Fibroblast of lung (primary cell): Measurements from ENCODE around the gene JAZF1. TPM values are rescaled to one million over a fixed set of nuclear protein-coding genes. Genes with fewer than 3 reads are reported as not detected.

ENCODE experiments used
- DNase-seq, 2 donors: peaks; one replicate each; pipeline versions ENCODE4 v3.0.0 to v3.0.0-alpha.2; 2010; ENCODE audit warnings: low read depth in 2 of 2
- H2AFZ ChIP-seq: 2 replicates; pipeline ENCODE4 v1.5.1; 2012; ENCODE audit warnings: low read length, control low read depth, inconsistent platforms
- H3K27ac ChIP-seq: 2 replicates; pipeline ENCODE4 v1.5.1; 2011; ENCODE audit warnings: low read length, control low read depth; ENCODE audit not compliant: insufficient read depth
- H3K27me3 ChIP-seq: 2 replicates; pipeline ENCODE4 v1.5.1; 2011; ENCODE audit warnings: mild to moderate bottlenecking, low read length; ENCODE audit not compliant: control insufficient read depth, insufficient read depth
- H3K36me3 ChIP-seq: 2 replicates; pipeline ENCODE4 v1.5.1; 2011; ENCODE audit warnings: low read length; ENCODE audit not compliant: control insufficient read depth, insufficient read depth
- H3K4me1 ChIP-seq: 2 replicates; pipeline ENCODE4 v1.5.1; 2011; ENCODE audit warnings: low read length; ENCODE audit not compliant: control insufficient read depth, insufficient read depth; ENCODE audit errors: extremely low read depth
- H3K4me2 ChIP-seq: 2 replicates; pipeline ENCODE4 v1.5.1; 2011; ENCODE audit warnings: low read length, control low read depth; ENCODE audit not compliant: insufficient read depth; ENCODE audit errors: extremely low read depth
- H3K4me3 ChIP-seq, 4 experiments: fragments of 200-600 bp in 1 of 4; sonication (generic) in 1 of 4; replicated peaks in 1 of 4; 2 replicates each; pipeline ENCODE4 v1.5.1; 2011 to 2016; ENCODE audit warnings: low read length in 4 of 4, low read depth in 3 of 4, mild to moderate bottlenecking in 3 of 4, control low read depth in 2 of 4, inconsistent platforms in 1 of 4, mixed read lengths in 1 of 4; ENCODE audit not compliant: insufficient read depth in 1 of 4; ENCODE audit errors: control extremely low read depth in 1 of 4
- H3K79me2 ChIP-seq: 2 replicates; pipeline ENCODE4 v1.5.1; 2012; ENCODE audit warnings: mild to moderate bottlenecking, low read length, inconsistent platforms; ENCODE audit not compliant: control insufficient read depth, insufficient read depth
- H3K9ac ChIP-seq: 2 replicates; pipeline ENCODE4 v1.5.1; 2011; ENCODE audit warnings: mild to moderate bottlenecking, low read length, control low read depth; ENCODE audit not compliant: insufficient read depth
- H3K9me3 ChIP-seq: 2 replicates; pipeline ENCODE4 v1.5.1; 2012; ENCODE audit warnings: low read depth, low read length; ENCODE audit not compliant: control insufficient read depth, insufficient read depth
- H4K20me1 ChIP-seq: 2 replicates; pipeline ENCODE4 v1.5.1; 2011; ENCODE audit warnings: low read length; ENCODE audit not compliant: control insufficient read depth, insufficient read depth; ENCODE audit errors: extremely low read depth
- CTCF ChIP-seq, 2 donors: IDR thresholded peaks in 1 of 2; conservative IDR thresholded peaks in 1 of 2; 1 replicate in 1 of 2; 2 replicates in 1 of 2; pipeline ENCODE4 v1.5.1; 2011 to 2012; ENCODE audit warnings: low read length in 2 of 2, control low read depth in 1 of 2, inconsistent platforms in 1 of 2, low read depth in 1 of 2, mild to moderate bottlenecking in 1 of 2
- EZH2 ChIP-seq: IDR thresholded peaks from 2 replicates; pipeline ENCODE4 v1.5.1; 2012; ENCODE audit warnings: low read length, control low read depth, mild to moderate bottlenecking; ENCODE audit errors: missing control alignments
- polyA plus RNA-seq, 2 donors: library from polyadenylated mRNA; depleted of rRNA in 1 of 2; stranded (reverse) in 1 of 2; unstranded in 1 of 2; fragments of >200 nt; gene quantifications; 2 replicates each; pipeline ENCODE4 v1.2.1, GENCODE V29; 2011 to 2012; ENCODE audit warnings: missing spikeins in 1 of 2
- total RNA-seq: library from RNA; depleted of rRNA; stranded (reverse); fragments of >200 nt; gene quantifications from 2 replicates; pipeline ENCODE4 v1.2.1, GENCODE V29; 2014

JAZF1 gene
- total and polyA plus RNA-seq, 2 donors (not counting 1 experiment from before 2014, with no cell fraction given) = 9.1 to 9.3 TPM

- Histone ChIP-seq H3K9ac (no peak overlapping the region), H3K4me3 (no peak overlapping the region), H3K36me3 (no peaks in the 10 kb centered on the region), H4K20me1 (no peaks in the 10 kb centered on the region), H3K27ac (no peak overlapping the region), H3K27me3 (no peaks in the 10 kb centered on the region), H3K4me1 (peaks cover 2% of the 10 kb centered on the region), H3K4me2 (no peak overlapping the region), H2AFZ (no peak overlapping the region), H3K9me3 (no peaks in the 10 kb centered on the region), H3K79me2 (no peaks in the 10 kb centered on the region)
- no peak for DNase-seq
- TF ChIP-seq EZH2 (no peak), CTCF (conservative IDR thresholded peaks at IDR 0.05 in 1 of 2, IDR thresholded peaks at IDR 0.05 in 1 of 2; ENCODE audit: low read depth in 1 of 2, low read length in 2 of 2) (no peak)
Observed at GRCh38 chr7:28124413-28124812, 56.2 kb downstream of the JAZF1 start.

DNA sequence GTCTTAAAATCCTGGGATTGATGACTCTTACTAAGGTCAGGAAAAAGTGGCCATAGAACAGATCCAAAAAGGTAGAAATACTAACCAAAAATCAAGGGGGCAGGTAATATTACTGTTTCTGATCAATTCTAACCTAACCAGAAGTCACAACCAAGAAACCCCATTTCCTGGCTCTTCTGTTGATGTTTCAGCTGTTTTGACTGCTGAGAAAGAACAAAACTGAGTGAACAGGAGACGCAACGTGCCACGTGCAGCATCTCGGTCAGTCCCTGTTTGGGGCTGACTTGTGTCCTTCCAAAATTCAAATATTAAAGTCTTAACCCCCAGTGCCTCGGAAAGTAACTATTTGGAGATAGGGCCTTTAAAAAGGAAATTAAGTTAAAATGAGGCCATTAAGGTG, 56.8 kb downstream of the JAZF1 start:
- Histone ChIP-seq H2AFZ (no peak overlapping the region), H3K4me1 (peaks cover 2% of the 10 kb centered on the region), H3K27me3 (no peaks in the 10 kb centered on the region), H3K4me3 (no peak overlapping the region), H3K36me3 (no peaks in the 10 kb centered on the region), H3K9me3 (no peaks in the 10 kb centered on the region), H4K20me1 (no peaks in the 10 kb centered on the region), H3K4me2 (no peak overlapping the region), H3K79me2 (no peaks in the 10 kb centered on the region), H3K27ac (no peak overlapping the region), H3K9ac (no peak overlapping the region)
- DNase-seq = no peak
- TF ChIP-seq CTCF (conservative IDR thresholded peaks at IDR 0.05 in 1 of 2, IDR thresholded peaks at IDR 0.05 in 1 of 2; ENCODE audit: low read depth in 1 of 2, low read length in 2 of 2) (no peak), EZH2 (no peak)

- Histone ChIP-seq H3K79me2 (no peaks in the 10 kb centered on the region), H3K9me3 (no peaks in the 10 kb centered on the region), H4K20me1 (no peaks in the 10 kb centered on the region), H3K27ac (no peak overlapping the region), H3K36me3 (no peaks in the 10 kb centered on the region), H3K4me3 (no peak overlapping the region), H2AFZ (no peak overlapping the region), H3K9ac (no peak overlapping the region), H3K4me1 (peaks cover 2% of the 10 kb centered on the region), H3K4me2 (no peak overlapping the region), H3K27me3 (no peaks in the 10 kb centered on the region)
- TF ChIP-seq CTCF (conservative IDR thresholded peaks at IDR 0.05 in 1 of 2, IDR thresholded peaks at IDR 0.05 in 1 of 2; ENCODE audit: low read depth in 1 of 2, low read length in 2 of 2) (no peak), EZH2 (no peak)
- DNase-seq = no peak
Observed at GRCh38 chr7:28121496-28121895, 59.1 kb downstream of the JAZF1 start.
